ENCODE results near the gene TUB. TPM values are rescaled to one million over a fixed set of nuclear protein-coding genes. Genes with fewer than 3 reads are reported as not detected.
A peak's percentile ranks its signal among the peaks of the same experiment; 100 is the strongest.

Gene TUB
- total RNA-seq, 4 donors from 2014 or later = 1.9 to 8.5 (median 3.0) TPM

- DNase-seq (ENCODE audit: low spot score in 2 of 2) = peak in 1 of 2 donors; percentile 58
- Histone ChIP-seq H3K4me3 (no peak overlapping the region), H3K27ac (peak overlapping the region; percentile 49), H3K27me3 (no peaks in the 10 kb centered on the region), H3K9me3 (no peaks in the 10 kb centered on the region), H3K4me1 (peaks cover 23% of the 10 kb centered on the region), H3K36me3 (no peaks in the 10 kb centered on the region)
- TF ChIP-seq POLR2AphosphoS5 (IDR thresholded peaks at IDR 0.05) = no peak
- TF ChIP-seq EP300 (IDR thresholded peaks at IDR 0.05) = no peak
- no peak for TF ChIP-seq CTCF (IDR thresholded peaks at IDR 0.05)
- TF ChIP-seq POLR2A (IDR thresholded peaks at IDR 0.05) = no peak
- WGBS = 74% methylated on average over 13 of the region's 13 CpGs
These were observed 13.0 kb upstream of the TUB start for GRCh38 chr11:8067929-8068575.

- H3K27me3 ChIP-seq = no peaks in the 10 kb centered on the region
- peak overlapping the region; percentile 20 for H3K4me3 ChIP-seq
- peaks cover 21% of the 10 kb centered on the region for H3K4me1 ChIP-seq
- no peaks in the 10 kb centered on the region for H3K9me3 ChIP-seq
- no peaks in the 10 kb centered on the region for H3K36me3 ChIP-seq
- WGBS = 32% methylated on average over 15 of the region's 15 CpGs
- peak in 1 of 2 donors; percentile 73 for DNase-seq (ENCODE audit: low spot score in 2 of 2)
- peak overlapping the region; percentile 49 for H3K27ac ChIP-seq
- TF ChIP-seq EP300 (IDR thresholded peaks at IDR 0.05) (no peak), POLR2A (IDR thresholded peaks at IDR 0.05) (no peak), POLR2AphosphoS5 (IDR thresholded peaks at IDR 0.05) (no peak), CTCF (IDR thresholded peaks at IDR 0.05) (no peak)
These were observed 12.3 kb upstream of the TUB start for GRCh38 chr11:8068605-8069221.

GRCh38 chr11:8069771-8070170 is 11.2 kb upstream of the TUB start:
- no peak overlapping the region for H3K4me3 ChIP-seq
- no peaks in the 10 kb centered on the region for H3K36me3 ChIP-seq
- TF ChIP-seq CTCF (IDR thresholded peaks at IDR 0.05) (no peak), EP300 (IDR thresholded peaks at IDR 0.05) (no peak), POLR2A (IDR thresholded peaks at IDR 0.05) (no peak), POLR2AphosphoS5 (IDR thresholded peaks at IDR 0.05) (no peak)
- H3K4me1 ChIP-seq = peaks cover 18% of the 10 kb centered on the region
- H3K27ac ChIP-seq = peak overlapping the region; percentile 49
- WGBS = 81% methylated on average over 8 of the region's 8 CpGs
- no peaks in the 10 kb centered on the region for H3K9me3 ChIP-seq
- no peaks in the 10 kb centered on the region for H3K27me3 ChIP-seq
- peak in 1 of 2 donors; percentile 28 for DNase-seq (ENCODE audit: low spot score in 2 of 2)

- Histone ChIP-seq H3K36me3 (no peaks in the 10 kb centered on the region), H3K27ac (no peak overlapping the region), H3K9me3 (no peaks in the 10 kb centered on the region), H3K27me3 (no peaks in the 10 kb centered on the region), H3K4me1 (peaks cover 18% of the 10 kb centered on the region), H3K4me3 (no peak overlapping the region)
- DNase-seq (ENCODE audit: low spot score in 2 of 2) = peak in 1 of 2 donors; percentile 44
- TF ChIP-seq EP300 (IDR thresholded peaks at IDR 0.05) (no peak), CTCF (IDR thresholded peaks at IDR 0.05) (peak in 1 of 2 donors; percentile 22)
- WGBS = 37% methylated on average over 3 of the region's 3 CpGs
These were observed 10.4 kb upstream of the TUB start for GRCh38 chr11:8070417-8071115.

All from suprapubic skin (tissue), 4 donors.